ENCODE results near the gene COPG1. TPM values are rescaled to one million over a fixed set of nuclear protein-coding genes. Genes with fewer than 3 reads are reported as not detected.
"Not testable (repeated sequence)": the region's sequence is repeated elsewhere in the genome, so short reads cannot be mapped to it uniquely, and the experiment has no call there.

COPG1 gene
- total RNA-seq, 1 experiment from 2014 or later, result 205 TPM

DNA sequence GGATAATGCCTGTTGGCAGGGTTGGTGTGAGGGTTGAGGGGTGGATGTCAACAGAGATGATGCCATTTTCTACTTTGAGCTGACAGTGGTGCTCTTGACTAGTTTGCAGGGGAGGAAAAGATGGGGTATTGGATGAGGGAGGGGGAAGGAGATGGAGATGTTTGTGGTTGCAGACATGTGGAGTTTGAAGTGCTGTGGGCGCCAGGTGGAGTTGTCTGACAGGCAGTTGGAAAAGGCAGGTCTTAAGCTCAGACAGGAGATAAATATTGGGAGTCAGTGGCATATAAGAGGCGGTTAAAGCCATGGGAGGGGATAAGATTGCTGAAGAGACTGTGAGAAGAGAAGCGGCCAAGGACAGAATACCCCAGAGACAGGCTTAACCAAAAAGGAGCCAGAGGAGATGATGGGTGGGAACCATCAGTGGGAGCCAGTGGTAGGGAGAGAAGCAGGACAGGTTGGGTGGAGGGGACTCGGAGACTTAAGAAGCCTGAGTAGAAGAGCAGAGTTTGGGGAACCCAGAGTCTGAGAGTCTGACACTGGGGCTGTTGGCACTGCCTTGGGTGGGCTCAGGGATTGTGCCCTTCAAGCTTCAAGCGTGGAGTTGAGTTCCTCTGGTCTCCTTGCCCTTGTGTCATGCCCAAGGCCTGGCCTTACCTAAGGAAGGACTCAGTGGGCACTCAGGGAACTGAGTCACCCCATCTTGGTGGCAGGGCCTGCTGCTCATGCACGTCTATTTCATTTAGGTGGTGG is 13.9 kb downstream of the COPG1 start:
- in situ Hi-C loops (cut with HindIII; ENCODE audit: low pct_unique_long_range_greater_than_20kb, low sequenced_read_pairs), result no loop called here
- DNase-seq (ENCODE audit: low read depth, low spot score), result no peak

DNA sequence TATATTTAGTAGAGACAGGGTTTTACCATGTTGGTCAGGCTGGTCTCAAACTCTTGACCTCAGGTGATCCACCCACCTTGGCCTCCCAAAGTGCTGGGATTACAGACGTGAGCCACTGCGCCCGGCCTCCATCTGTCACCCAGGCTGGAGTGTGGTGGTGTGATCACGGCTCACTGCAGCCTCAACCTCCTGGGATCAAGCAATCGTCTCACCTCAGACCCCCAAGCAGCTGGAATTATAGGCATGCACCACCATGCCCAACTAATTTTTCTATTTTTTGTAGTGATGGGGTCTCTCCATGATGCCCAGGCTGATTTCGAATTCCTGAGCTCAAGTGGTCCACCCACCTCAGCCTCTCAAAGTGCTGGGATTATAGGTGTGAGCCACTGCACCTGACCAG is 15.6 kb downstream of the COPG1 start:
- in situ Hi-C loops (cut with HindIII; ENCODE audit: low pct_unique_long_range_greater_than_20kb, low sequenced_read_pairs); DNase-seq (ENCODE audit: low read depth, low spot score): not testable (repeated sequence)

DNA sequence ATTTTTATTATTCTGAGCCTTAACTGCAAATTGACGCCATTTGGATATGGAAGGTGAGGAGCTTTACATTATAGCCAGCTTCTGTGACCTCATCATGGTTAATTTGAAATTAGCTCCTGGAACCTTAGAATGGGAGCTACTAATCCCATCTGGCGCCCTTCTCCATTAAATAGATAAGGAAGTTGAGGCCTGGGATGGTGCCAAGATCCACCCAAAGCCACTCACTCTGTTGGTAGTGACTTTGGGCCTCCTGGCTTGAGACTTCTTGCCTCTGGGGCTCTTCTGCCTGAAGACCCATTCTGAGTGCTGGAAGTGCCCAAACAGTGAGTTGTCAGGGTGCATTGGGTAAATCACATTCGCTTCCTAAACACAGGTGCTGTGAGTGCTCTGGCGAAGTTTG is 17.2 kb downstream of the COPG1 start:
- in situ Hi-C loops (cut with HindIII; ENCODE audit: low pct_unique_long_range_greater_than_20kb, low sequenced_read_pairs), result no loop called here
- DNase-seq (ENCODE audit: low read depth, low spot score), result no peak

DNA sequence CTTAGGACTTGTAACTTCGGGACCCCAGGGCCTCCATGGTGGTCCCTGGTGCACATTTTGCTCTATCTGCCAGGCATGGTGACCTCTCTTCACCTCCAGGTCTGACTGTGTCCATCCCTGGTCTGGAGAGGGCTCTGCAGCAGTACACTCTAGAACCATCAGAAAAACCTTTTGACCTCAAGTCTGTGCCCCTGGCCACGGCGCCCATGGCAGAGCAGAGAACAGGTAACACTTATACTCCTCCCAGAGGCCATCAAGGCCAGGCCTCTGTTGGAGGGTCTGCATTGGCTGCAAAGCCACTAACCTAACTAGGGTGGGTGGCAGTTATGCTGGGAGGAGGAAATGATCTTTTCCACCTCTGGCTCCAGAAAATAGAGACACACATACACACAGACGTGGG is 19.0 kb downstream of the COPG1 start:
- in situ Hi-C loops (cut with HindIII; ENCODE audit: low pct_unique_long_range_greater_than_20kb, low sequenced_read_pairs), result no loop called here

DNA sequence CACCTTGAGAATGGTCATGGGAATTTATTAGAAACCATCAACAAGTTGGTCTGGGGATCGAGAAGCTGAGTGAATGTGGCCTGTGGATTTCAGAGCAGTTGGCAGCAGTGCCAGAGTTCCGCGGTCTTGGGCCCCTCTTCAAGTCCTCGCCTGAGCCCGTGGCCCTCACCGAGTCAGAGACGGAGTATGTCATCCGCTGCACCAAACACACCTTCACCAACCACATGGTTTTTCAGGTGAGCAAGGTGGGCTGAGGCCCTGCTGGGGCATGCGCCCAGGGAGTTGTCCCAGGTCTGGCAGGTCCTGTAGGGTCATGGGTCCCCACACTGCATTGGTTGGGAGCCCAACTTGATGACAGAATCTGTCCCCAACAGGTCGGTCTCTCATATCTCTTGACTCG is 22.3 kb downstream of the COPG1 start:
- no peak for DNase-seq (ENCODE audit: low read depth, low spot score)
- in situ Hi-C loops (cut with HindIII; ENCODE audit: low pct_unique_long_range_greater_than_20kb, low sequenced_read_pairs), result no loop called here

More for the DNA sequence above, 19.0 kb downstream of the COPG1 start:
- DNase-seq (ENCODE audit: low read depth, low spot score), result no peak

DNA sequence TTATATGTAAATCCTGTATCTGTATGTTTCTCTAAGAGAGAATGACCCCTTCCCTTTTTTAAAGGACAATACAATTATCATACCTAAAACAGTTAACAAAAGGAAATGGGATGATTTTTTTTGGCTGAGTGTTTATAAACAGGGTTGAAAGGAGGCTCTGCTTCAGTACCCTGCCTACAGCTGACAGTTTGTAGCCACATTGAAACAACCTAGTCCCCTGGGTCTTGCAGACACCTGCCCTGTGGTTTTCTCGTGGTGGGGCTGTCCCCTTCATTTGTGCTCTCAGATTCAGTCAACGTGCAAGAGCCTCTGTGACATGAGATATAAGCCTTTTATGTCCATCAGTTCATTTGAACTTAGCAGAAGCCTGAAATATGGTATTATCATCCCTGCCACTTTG is 27.0 kb downstream of the COPG1 start:
- DNase-seq (ENCODE audit: low read depth, low spot score), result no peak
- in situ Hi-C loops (cut with HindIII; ENCODE audit: low pct_unique_long_range_greater_than_20kb, low sequenced_read_pairs), result no loop called here

DNA sequence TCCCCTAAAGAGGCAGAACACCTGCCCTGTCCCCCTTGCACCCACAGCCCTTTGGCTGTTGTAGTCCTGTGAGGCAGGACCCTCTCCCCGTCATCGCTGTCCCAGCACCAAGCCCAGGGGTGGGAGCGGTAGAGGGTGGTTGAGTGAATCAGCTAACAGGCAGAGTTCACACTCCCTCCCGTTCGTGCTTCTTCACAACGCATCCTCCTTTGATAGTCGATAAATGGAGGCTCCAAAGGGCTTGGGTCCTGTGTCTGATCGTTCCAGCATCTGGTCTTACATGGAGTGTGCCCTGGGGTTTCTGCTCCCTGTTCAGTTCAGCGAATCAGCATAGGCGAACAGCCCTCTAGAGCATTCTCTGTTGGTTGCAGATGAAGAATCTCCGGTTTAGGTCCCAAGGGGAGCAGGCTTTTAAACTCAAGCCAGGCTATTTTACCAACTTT is 28.4 kb downstream of the COPG1 start:
- peak; percentile 41 for DNase-seq (ENCODE audit: low read depth, low spot score)
- in situ Hi-C loops (cut with HindIII; ENCODE audit: low pct_unique_long_range_greater_than_20kb, low sequenced_read_pairs), result no loop called here

DNA sequence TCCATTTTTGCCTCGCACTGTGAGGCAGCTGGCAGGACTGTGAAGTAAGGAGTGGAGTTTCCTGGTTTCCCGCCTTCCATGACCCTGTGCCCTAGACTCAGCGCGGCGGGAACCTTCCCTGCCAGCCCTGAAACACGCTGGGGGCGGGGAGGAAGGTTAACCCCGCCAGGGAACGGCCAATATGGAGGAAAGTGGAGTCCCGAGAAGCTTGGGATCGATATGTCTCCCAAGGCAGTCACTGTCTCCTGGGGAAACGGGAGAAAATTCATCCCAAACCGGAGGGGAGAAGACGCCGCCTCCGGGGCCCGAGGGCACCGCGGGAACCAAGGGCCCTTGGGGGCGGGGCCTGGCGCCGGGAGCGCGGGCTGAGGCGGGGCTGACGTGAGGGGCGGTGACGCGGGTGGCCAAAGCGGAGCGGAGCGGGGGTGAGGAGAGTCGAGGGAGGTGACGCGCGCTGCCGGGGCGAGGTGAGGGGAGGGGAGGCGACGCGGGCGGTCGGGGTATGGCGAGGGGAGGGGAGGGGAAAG is 29.1 kb downstream of the COPG1 start, which contains the start of gene HMCES:
TSS of gene HMCES (plus strand) at position 432 of the 527 bp plus-strand sequence. CDS start 863 bp downstream, outside the sequence.
- peak; percentile 87 for DNase-seq (ENCODE audit: low read depth, low spot score)
- in situ Hi-C loops (cut with HindIII; ENCODE audit: low pct_unique_long_range_greater_than_20kb, low sequenced_read_pairs), result no loop called here

DNA sequence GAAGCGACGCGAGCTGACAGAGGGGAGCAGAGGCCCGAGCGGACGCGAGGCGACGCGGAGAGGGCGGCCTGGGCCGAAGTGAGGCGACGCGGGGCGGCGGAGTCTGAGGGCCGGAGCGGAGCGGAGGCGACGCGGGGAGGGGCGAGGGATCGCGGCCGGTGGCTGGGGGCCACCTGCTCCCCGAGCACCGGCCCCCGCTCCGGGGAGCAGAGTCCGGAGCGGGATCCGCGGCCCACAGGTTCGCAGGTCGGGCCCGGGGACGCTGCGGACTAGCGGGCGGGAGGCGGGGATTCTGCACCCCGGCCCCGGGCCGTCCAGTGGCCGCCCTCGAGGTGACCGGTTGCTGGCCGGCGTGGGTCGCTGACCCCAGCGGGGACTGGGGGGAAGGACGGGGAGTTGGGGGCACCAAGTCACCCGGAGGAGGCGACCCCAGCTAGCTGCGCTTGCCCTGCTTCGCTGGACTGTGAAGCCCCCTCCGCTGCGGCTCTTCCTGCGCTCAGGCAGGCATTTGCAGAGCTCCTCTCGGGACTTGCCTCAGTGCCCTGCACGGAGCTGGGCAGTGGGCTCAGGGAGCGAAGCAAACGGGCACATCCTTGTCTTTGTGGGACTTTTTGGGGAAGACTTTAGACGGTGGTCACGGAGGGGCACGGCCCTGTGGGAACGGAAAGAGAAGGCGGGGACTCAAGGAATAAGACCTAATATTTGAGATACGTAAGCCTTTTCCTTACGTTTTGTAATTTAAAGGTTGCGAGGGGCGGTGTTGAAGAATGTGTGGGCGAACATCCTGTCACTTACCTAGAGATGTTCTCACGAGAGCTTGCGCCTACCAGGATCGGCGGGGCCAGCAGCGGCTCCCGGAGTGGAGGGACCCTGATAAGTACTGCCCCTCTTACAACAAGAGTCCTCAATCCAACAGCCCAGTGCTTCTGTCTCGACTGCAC is 29.8 kb downstream of the COPG1 start:
- DNase-seq (ENCODE audit: low read depth, low spot score), result peak; percentile 50
- in situ Hi-C loops (cut with HindIII; ENCODE audit: low pct_unique_long_range_greater_than_20kb, low sequenced_read_pairs), result no loop called here

DNA sequence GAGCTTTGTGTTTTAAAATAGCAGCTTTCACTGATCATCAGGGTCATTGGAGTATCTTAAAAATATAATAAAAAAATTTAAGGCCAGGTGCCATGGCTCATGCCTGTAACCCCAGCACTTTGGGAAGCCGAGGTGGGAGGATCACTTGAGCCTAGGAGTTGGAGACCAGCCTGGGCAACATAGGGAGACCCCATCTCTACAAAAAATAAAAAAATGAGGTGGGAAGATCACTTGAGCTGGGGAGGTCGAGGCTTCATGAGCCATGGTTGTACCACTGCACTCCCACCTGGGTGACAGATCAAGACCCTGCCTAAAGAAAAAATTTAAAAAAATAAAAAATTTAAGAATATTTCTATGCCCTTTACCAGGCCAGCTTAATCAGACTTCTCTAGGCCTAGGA is 30.8 kb downstream of the COPG1 start:
- DNase-seq (ENCODE audit: low read depth, low spot score), result no peak
- in situ Hi-C loops (cut with HindIII; ENCODE audit: low pct_unique_long_range_greater_than_20kb, low sequenced_read_pairs), result no loop called here

DNA sequence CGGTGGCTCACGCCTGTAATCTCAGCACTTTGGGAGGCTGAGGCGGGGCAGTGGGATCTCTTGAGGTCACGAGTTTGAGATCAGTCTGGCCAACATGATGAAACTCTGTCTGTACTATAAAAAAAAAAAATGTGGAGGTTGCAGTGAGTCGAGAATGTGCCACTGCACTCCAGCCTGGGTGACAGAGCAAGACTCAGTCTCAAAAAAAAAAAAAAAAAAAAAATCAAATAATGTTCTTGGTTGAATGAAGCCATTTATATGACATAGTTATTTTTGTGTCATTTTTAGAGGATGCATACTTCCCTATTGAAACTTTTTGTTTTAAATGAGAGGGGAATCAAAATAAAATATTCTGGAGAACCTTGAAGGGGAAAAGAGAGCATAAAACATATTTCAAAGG is 32.3 kb downstream of the COPG1 start:
- in situ Hi-C loops (cut with HindIII; ENCODE audit: low pct_unique_long_range_greater_than_20kb, low sequenced_read_pairs), result no loop called here
- DNase-seq (ENCODE audit: low read depth, low spot score), result no peak

DNA sequence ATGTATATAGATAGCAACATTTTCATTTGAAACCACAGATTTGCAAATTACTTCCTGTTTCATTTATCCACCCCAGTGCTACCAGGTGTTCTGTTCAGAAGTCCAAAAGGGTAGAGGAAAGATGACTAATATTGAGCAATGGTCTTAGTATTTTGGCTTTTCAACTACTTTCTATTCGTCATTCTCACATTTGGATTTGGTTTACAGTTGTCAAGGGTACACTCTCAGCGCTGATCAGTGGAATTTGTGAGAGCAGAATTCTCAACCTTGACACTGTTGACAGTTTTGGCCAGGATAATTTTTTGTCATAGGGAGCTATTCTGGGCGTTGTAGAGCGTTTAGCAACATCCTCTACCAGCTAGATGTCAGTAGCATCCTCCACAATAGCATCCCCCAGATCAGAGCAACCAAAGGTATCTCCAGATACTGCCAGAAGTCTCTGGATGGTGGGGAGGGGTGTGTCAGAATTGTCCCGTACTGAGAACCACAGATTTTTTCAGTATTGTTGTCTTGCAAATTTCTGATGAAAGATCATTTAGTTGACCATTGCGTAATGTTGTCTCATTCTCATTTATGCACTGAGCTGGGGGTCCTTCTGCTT is 33.4 kb downstream of the COPG1 start:
- no peak for DNase-seq (ENCODE audit: low read depth, low spot score)
- in situ Hi-C loops (cut with HindIII; ENCODE audit: low pct_unique_long_range_greater_than_20kb, low sequenced_read_pairs), result no loop called here

DNA sequence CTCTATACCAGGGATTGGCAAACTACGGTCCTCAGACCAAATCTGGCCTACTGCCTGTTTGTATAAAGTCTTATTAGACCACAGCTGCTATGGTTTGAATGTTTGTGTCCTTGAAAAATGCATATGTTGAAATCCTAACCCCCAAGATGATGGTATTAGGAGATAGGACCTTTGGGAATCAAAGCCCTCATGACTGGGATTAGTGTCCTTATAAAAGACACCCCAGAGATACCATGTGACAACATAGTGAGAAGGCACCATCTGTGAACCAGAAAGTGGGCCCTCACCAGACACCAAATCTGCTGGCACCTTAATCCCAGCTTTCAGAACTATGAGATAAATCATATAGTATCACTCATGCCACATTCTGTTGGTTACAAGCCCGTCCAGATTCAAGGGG is 36.7 kb downstream of the COPG1 start:
- in situ Hi-C loops (cut with HindIII; ENCODE audit: low pct_unique_long_range_greater_than_20kb, low sequenced_read_pairs), result no loop called here
- no peak for DNase-seq (ENCODE audit: low read depth, low spot score)

DNA sequence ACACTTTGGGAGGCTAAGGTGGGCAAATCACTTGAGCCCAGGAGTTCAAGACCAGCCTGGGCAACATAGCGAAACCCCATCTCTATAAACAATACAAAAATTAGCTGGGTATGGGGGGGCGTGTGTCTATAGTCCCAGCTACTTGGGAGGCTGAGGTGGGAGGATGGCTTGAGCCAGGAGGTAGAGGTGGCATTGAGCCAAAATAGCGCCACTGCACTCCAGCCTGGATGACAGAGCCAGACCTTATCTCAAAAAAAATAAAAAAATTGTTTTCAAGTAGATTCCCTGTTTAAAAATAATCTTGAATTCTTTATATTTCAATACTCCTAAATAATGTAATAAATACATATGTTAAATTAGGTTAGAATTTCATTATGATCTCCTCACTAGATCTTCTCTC is 39.0 kb downstream of the COPG1 start:
- in situ Hi-C loops (cut with HindIII; ENCODE audit: low pct_unique_long_range_greater_than_20kb, low sequenced_read_pairs), result no loop called here
- no peak for DNase-seq (ENCODE audit: low read depth, low spot score)

DNA sequence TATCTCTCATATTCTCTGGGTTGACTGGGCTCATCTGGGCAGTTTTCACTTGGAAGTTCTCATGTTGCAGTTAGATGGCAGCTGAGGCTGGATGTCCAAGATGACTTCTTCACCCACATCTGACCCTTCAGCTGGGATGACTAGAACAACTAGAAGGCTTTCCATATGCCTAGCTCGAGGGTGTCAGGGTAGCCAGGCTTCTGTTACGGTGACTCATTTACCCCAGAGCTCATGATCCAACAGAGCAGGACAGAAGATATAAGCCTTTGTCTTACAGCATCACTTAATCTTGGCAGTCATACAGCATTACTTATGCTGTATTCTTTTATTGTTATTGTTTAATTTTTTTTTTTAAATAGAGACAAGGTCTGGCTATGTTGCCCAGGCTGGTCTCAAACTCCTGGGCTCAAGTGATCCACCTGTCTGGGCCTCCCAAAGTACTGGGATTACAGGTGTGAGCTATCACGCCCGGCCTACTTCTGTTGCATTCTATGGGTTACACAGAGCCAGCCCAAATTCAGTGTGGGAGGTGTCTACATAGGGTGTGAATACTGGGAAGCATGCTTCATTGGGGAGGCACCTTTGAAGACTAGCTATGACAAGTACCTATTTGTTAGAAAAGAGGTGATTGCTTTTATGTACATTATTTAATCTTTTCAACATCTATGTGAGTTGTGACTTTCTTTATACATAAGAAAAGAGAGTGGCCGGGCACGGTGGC is 40.0 kb downstream of the COPG1 start:
- in situ Hi-C loops (cut with HindIII; ENCODE audit: low pct_unique_long_range_greater_than_20kb, low sequenced_read_pairs), result no loop called here

DNA sequence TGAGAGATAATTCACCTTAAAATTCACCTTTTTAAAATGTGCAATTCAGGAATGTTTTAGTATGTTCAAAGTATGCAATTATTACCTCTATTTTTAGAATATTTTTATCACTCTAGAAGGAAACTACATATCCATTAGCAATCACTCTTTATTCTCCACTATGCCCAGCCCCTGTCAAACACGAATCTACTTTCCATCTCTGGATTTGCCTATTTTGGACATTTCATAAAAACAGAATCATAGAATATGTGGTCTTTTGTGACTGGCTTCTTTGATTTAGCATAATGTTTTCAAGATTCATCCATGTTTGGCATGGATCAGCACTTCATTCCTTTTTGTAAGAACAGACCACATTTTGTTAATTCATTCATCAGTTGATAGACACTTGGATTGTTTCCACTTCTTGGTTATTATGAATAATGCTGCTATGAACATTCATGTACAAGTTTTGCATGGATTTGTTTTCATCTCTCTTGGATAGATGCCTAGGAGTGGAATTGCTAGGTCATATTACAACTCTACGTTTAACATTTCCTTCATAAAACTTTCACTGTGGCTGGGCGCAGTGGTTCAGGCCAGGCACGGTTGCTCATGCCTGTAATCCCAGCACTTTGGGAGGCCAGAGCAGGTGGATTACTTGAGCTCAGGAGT is 42.0 kb downstream of the COPG1 start:
- in situ Hi-C loops (cut with HindIII; ENCODE audit: low pct_unique_long_range_greater_than_20kb, low sequenced_read_pairs), result no loop called here
- DNase-seq (ENCODE audit: low read depth, low spot score), result no peak

More for the DNA sequence above, 40.0 kb downstream of the COPG1 start:
- DNase-seq (ENCODE audit: low read depth, low spot score), result no peak

DNA sequence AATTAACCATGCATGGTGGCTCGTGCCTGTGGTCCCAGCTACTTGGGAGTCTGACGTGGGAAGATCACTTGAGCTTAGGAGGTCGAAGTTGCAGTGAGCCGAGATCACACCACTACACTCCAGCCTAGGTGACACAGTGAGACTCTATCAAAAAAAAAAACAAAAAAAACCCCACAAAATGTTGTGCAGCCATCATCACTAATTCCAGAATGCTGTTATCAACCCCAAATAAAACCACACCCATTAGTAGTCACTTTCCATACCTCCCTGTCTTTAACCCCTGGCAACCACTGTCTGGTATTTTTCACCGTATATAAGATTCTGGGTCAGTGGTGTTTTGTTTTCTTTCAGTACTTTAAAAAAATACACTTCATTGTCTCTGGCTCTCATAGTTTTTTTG is 45.9 kb downstream of the COPG1 start:
- in situ Hi-C loops (cut with HindIII; ENCODE audit: low pct_unique_long_range_greater_than_20kb, low sequenced_read_pairs), result no loop called here

More for the DNA sequence above, 45.9 kb downstream of the COPG1 start:
- no peak for DNase-seq (ENCODE audit: low read depth, low spot score)
